ENCODE results near the gene ATP11C.

- TF ChIP-seq ZFX (IDR thresholded peaks at IDR 0.05; ENCODE audit: borderline replicate concordance) (no peak), CTCF (IDR thresholded peaks at IDR 0.05) (no peak)
Observed at GRCh38 chrX:139815771-139816170, 117.1 kb downstream of the ATP11C start.
